Peyer's patch (tissue), 4 donors: ENCODE data around the gene HYOU1. TPM values are rescaled to one million over a fixed set of nuclear protein-coding genes. Genes with fewer than 3 reads are reported as not detected.
A peak's percentile ranks its signal among the peaks of the same experiment; 100 is the strongest.

Source experiments
- DNase-seq, 3 donors: peaks; one replicate each; pipeline ENCODE4 v3.0.0-alpha.2; 2017 to 2019
- H3K27ac ChIP-seq, 4 donors: fragments of 200-600 bp; sonication (generic); one replicate each; pipeline ENCODE4 v1.5.1; 2016 to 2019
- H3K27me3 ChIP-seq, 2 donors: fragments of 200-600 bp; sonication (generic); one replicate each; pipeline ENCODE4 v1.5.1; 2019
- H3K36me3 ChIP-seq, 3 donors: fragments of 200-600 bp; sonication (generic); one replicate each; pipeline ENCODE4 v1.5.1; 2016 to 2019
- H3K4me1 ChIP-seq, 4 donors: fragments of 200-600 bp; sonication (generic); one replicate each; pipeline ENCODE4 v1.5.1; 2016 to 2019
- H3K4me3 ChIP-seq, 4 donors: fragments of 200-600 bp; sonication (generic); 1 replicate in 3 of 4; 2 replicates in 1 of 4; pipeline ENCODE4 v1.5.1; 2016 to 2019; ENCODE audit warnings: mild to moderate bottlenecking in 1 of 4
- H3K9me3 ChIP-seq, 4 donors: fragments of 200-600 bp; sonication (generic); one replicate each; pipeline ENCODE4 v1.5.1; 2016 to 2019; ENCODE audit warnings: mild to moderate bottlenecking in 1 of 4
- CTCF ChIP-seq, 6 experiments: fragments of 450-650 bp in 4 of 6; fragments of 200-600 bp in 2 of 6; sonication (generic) in 1 of 6; IDR thresholded peaks; one replicate each; pipeline ENCODE4 v1.5.1; 2017 to 2019; ENCODE audit warnings: antibody characterized with exemption in 6 of 6, mild to moderate bottlenecking in 3 of 6, moderate library complexity in 1 of 6
- POLR2A ChIP-seq, 2 donors: fragments of 450-650 bp; IDR thresholded peaks; one replicate each; pipeline ENCODE4 v1.5.1; 2017; ENCODE audit warnings: antibody characterized with exemption in 2 of 2, mild to moderate bottlenecking in 2 of 2, moderate library complexity in 2 of 2
- total RNA-seq, 4 donors: library from RNA; depleted of rRNA; stranded (reverse); fragments of >200 nt; gene quantifications; one replicate each; pipeline ENCODE4 v1.1.0, GENCODE V29; 2016

HYOU1 gene
- total RNA-seq, 4 donors from 2014 or later: 65.2 to 97.7 (median 66.9) TPM

GRCh38 chr11:119100246-119100970, 43.4 kb upstream of the HYOU1 start:
- peak overlapping the region in 2 of 4 donors; percentile 15 to 88 for H3K27ac ChIP-seq

GRCh38 chr11:119099711-119100110, 42.7 kb upstream of the HYOU1 start:
- Histone ChIP-seq H3K27me3 (no peaks in the 10 kb centered on the region), H3K4me3 (no peak overlapping the region), H3K4me1 (peaks cover 0 to 22% (median 9%) of the 10 kb centered on the region in 4 donors), H3K36me3 (peaks cover 0 to 17% (median 0%) of the 10 kb centered on the region in 3 donors), H3K9me3 (no peaks in the 10 kb centered on the region), H3K27ac (no peak overlapping the region)
- TF ChIP-seq POLR2A (IDR thresholded peaks at IDR 0.05) (no peak), CTCF (IDR thresholded peaks at IDR 0.05) (no peak)
- no peak for DNase-seq

More at GRCh38 chr11:119100246-119100970, 43.4 kb upstream of the HYOU1 start:
- Histone ChIP-seq H3K4me1 (peaks cover 0 to 22% (median 9%) of the 10 kb centered on the region in 4 donors), H3K9me3 (no peaks in the 10 kb centered on the region), H3K36me3 (peaks cover 0 to 17% (median 0%) of the 10 kb centered on the region in 3 donors), H3K4me3 (peak overlapping the region; percentile 73 to 97 (median 82)), H3K27me3 (no peaks in the 10 kb centered on the region)
- peak in 1 of 3 donors; percentile 41 for DNase-seq
- TF ChIP-seq CTCF (IDR thresholded peaks at IDR 0.05) (peak in 3 of 6 experiments; percentile 40 to 45 (median 45)), POLR2A (IDR thresholded peaks at IDR 0.05) (no peak)

DNA sequence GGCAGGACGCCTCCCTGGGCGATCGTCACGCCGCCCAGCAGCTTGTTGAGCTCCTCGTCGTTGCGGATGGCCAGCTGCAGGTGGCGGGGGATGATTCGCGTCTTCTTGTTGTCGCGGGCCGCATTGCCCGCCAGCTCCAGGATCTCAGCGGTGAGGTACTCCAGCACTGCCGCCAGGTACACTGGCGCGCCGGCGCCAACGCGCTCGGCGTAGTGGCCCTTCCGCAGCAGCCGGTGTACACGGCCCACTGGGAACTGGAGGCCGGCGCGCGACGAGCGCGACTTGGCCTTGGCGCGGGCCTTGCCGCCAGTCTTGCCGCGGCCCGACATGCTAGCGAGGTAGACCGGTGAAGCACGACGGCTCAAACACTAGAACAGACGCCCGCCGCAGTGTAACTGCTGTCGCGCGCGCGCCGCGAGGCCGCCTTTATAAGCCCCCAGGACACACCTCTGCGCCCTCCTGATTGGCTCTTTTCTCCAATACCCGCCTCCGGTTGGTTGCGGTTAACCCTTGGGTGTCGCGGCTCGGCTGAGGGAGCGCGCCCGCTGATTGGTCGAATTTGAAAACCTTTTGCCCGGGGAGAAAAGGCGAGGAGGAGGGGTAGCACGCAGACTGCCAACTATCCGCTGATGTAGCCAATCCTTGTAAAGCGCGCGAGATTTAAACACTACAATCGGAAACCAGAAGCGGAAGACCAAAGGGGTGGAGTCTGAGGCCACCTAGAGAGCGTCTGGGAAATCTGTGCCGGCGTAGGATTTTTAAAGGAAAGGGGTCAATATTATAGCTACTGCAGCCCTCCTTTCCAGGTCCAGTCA, 38.3 kb upstream of the HYOU1 start:
- Histone ChIP-seq H3K4me3 (peak overlapping the region; percentile 78 to 90 (median 84)), H3K27ac (peak overlapping the region; percentile 95 to 96 (median 95)), H3K36me3 (peaks cover 0 to 27% (median 0%) of the 10 kb centered on the region in 3 donors), H3K27me3 (no peaks in the 10 kb centered on the region), H3K4me1 (peaks cover 0 to 26% (median 9%) of the 10 kb centered on the region in 4 donors), H3K9me3 (no peaks in the 10 kb centered on the region)
- TF ChIP-seq POLR2A (IDR thresholded peaks at IDR 0.05) (peak; percentile 98 to 99), CTCF (IDR thresholded peaks at IDR 0.05) (no peak)
- peak; percentile 99 for DNase-seq

DNA sequence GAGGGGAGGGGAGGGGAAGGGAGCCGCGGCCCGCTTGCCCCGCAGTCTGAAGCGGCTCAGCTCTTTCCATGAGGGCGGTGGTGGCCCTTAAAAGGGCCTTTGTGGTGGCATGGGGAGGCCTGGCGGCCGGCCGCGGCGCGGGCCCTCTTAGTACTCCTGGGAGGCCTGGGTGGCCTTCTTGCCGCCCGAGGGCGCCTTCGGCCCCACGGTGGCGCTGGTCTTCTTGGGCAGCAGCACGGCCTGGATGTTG, 37.7 kb upstream of the HYOU1 start:
- TF ChIP-seq CTCF (IDR thresholded peaks at IDR 0.05): peak; percentile 61 to 83 (median 72)
- no peak for TF ChIP-seq POLR2A (IDR thresholded peaks at IDR 0.05)
- Histone ChIP-seq H3K4me3 (peak overlapping the region; percentile 78 to 90 (median 84)), H3K27ac (peak overlapping the region; percentile 95 to 96 (median 95)), H3K36me3 (peaks cover 0 to 27% (median 0%) of the 10 kb centered on the region in 3 donors), H3K9me3 (no peaks in the 10 kb centered on the region), H3K4me1 (peaks cover 0 to 21% (median 8%) of the 10 kb centered on the region in 4 donors), H3K27me3 (no peaks in the 10 kb centered on the region)
- peak; percentile 81 to 94 (median 91) for DNase-seq

GRCh38 chr11:119093942-119094815, 37.2 kb upstream of the HYOU1 start:
- Histone ChIP-seq H3K9me3 (no peaks in the 10 kb centered on the region), H3K4me3 (peak overlapping the region; percentile 78 to 90 (median 84)), H3K36me3 (peaks cover 0 to 27% (median 0%) of the 10 kb centered on the region in 3 donors), H3K27ac (peak overlapping the region; percentile 95 to 96 (median 95)), H3K4me1 (peaks cover 0 to 21% (median 8%) of the 10 kb centered on the region in 4 donors), H3K27me3 (no peaks in the 10 kb centered on the region)
- peak; percentile 41 to 65 (median 64) for DNase-seq
- TF ChIP-seq CTCF (IDR thresholded peaks at IDR 0.05) (no peak), POLR2A (IDR thresholded peaks at IDR 0.05) (no peak)
